Stimulated activated CD4-positive, alpha-beta T cell treated with anti-CD3 and anti-CD28 coated beads, Interleukin-2, amount 100 ng/mL, for 48 hours (primary cell): Measurements from ENCODE around the gene PRKCE.

Source experiments
- DNase-seq, 2 donors: peaks; one replicate each; pipeline ENCODE4 v3.0.0-alpha.2; 2020

Gene PRKCE

DNA sequence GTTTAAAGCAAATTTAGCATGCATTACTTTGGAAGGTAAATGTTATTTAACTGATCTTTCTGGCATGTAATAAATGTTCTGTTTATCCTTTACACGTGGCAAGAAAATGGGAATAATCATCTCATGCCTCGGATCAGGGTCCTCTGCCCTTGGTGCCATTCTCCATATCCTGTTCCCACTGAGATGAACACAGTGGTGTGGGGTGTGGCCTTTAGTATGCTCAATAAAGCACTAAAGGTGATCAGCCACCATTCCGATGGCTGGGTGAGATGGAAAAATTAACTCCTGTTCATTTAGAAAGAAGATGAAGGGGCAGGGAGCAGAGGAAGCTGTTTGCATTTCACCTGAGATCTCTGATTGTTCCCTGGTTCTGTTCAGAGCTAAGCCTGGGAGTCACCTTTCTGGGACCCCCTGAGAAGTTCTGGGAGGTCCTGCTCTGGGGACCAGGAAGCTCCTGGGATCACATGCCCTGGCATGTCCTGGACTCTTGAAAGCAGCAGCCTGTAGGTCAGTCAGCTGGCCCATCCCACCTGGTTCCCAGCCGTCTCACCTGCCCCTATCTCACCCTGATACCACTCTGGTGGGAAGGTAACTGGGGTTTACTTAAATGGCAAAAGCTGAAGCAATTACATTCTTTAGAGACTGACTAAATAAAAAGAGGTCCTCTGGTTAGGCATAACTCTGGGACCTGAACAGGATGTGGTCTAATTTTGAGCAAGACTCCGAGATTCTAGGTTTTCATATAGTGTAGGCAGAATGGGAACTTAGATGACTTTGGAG lies 356.8 kb downstream of the PRKCE start:
- no peak for DNase-seq

DNA sequence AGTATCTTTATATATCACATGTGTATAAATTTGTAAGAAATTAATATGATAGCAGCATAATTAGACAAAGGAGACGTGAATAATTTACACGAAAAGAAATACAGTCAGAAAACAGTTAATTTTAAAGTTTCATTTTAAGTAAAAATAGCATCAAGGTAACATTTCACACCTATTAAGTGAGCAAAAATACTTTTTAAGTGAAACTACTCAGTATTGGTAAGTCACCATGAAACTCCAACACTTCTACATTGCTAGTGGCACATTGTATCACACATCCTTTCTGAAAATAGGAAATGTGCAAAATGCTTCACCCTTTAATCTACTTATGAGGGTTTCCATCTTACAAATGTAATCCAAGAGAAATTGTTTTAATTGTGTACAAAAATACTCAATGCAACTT lies 357.8 kb downstream of the PRKCE start:
- DNase-seq = no peak

DNA sequence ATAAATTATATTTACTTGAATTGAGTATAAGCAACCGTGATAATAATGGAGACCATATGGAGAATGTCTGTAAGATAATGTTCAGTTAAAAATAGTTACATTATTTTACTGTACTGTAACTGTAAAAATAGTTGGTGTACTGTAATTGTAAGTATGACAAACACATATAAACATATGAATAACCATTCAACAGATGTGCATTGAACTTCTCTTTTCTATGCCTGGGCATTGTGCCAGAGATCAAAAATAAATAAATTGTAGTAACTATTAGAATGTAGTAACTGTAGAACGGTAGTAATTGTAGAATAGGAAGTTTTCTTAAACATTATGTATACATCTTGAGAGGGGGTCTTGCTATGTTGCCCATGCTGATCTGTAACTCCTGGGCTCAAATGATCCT lies 358.3 kb downstream of the PRKCE start:
- DNase-seq = no peak

DNA sequence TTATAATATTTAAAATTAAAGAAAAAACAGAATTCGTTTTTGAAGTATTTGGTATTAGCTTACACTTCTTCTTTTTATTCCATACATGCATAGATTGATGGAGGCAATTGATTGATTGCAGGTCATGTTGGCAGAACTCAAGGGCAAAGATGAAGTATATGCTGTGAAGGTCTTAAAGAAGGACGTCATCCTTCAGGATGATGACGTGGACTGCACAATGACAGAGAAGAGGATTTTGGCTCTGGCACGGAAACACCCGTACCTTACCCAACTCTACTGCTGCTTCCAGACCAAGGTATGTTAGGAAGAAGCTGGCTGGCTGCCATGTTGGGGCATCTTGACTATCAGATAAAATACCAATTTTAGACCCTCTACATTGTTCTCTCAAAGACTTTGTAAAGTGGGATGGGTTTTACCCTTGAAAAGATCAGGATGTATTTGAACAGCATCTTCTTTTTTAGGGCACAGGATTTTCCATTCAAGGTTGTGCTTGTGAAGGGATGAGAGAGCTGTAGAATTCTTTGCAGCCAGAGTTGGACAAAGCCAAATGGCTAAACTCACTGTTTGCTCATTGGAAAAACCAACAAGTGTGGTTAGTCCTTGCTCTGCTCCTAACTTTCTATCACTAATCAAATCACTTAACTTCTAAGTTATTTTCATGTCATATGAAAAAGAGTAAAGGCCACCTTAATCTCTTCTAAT lies 358.9 kb downstream of the PRKCE start:
- DNase-seq = no peak

GRCh38 chr2:46010925-46011490 lies 359.5 kb downstream of the PRKCE start:
- no peak for DNase-seq

GRCh38 chr2:46012618-46013240 lies 361.3 kb downstream of the PRKCE start:
- DNase-seq = no peak

- no peak for DNase-seq
Observed at GRCh38 chr2:46013726-46014125, 362.3 kb downstream of the PRKCE start.

DNA sequence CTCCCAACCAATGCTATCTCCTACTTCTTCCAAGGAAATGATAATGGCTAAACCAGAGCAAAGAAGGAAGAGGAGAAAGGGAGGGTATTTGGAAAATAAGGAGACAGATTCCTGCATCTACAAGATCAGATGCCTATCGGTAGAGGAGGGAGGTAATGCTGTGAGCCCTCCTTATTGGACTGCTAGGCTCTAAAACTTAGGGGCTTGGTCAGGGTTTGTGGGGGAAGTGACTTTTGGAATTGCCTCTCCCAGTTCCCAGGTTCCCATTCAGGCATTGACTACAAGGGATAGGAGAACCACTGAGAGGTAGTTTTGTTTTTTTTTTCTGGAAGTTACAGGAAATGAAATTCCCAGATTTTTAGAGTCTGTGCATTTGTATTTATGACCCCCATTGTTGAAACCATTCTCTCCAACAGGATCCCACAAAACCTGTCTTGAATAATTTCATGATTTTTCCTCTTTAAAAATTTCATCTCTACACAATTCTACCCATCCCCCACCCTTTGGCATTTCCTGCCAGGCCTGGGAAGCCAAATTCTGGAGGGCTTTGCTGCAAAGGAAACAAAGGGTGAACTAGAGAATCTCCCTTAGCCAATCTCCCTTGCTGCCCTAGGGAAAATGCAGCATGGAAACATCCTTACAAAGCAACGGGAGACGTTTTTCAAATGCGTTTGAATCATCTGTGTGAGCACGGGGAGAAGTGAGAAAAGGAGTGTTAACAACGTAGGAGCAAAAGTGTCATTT lies 363.6 kb downstream of the PRKCE start:
- no peak for DNase-seq

GRCh38 chr2:46015671-46016070 lies 364.2 kb downstream of the PRKCE start:
- no peak for DNase-seq

DNA sequence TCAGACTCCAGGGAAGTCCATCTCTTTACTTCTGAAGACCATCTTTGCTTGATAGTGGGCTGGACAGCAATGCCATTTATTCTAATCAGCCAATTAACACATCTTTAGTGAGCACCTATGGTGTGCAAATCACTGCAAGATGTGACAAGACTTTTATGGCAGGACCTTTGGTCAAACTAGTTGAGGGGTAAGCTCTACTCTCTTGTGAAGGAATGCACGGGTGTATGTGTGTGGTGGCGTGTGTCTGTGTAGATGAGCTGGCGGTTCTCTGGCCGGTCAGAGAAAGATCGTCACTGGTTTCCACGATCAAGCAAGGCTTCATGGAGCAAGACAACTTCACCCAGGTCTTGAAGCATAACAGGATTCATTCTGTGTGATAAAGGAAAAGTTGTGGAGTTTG lies 364.6 kb downstream of the PRKCE start:
- no peak for DNase-seq

DNA sequence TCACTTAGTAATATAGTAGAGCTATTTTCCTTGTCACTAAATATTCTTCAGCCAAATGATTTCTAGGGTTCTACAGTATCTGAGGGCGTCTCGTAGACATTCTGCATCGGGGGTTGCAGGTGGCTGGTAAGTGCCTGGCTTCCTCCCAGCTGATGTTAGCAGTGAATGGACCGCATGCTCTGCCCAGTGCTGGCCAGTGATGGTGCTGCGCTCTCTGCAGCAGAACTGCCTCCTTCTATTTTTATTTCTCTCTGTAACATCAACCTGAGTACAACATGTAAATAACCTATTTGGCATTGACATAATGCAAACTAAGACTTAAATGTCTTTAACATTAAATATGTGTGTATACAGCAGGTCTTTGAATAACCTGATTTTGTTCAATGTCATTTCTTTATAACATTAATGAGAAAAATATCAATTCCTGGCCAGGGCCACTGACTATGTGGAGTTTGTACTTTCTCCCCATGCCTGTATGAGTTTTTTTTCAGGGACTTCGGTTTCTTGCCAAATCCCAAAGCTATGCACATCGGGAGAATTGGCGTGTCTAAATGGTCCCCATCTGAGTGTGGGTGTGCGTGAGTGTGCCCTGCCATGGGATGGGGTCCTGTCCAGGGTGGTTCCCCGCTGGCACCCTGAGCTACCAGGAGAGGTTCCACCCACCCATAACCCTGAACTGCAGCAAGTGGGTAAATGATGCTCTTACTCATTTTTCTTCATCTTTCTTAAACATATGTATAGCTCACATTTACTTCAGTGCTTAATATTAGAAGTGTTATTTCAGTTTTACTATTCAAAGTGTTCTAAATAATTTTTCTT lies 367.5 kb downstream of the PRKCE start:
- DNase-seq = no peak

DNA sequence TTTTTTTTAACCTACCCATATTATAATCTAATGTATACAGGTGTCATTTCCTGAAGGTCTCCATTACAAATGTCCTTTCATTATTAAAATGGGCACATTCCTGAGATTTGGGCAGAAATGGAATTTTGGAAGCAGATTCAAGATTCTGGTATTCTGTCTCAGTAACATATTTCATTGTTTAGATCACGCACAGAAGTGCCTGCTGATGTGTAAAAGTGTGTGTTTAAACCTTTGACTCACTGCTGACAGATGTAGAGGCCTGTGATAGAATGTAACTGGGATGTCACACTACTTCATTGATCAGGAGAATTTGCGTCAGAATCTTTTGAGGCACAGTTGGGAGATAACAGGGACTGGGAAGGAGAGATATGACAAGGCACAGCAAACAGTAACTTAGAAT lies 368.9 kb downstream of the PRKCE start:
- DNase-seq = no peak

GRCh38 chr2:46023165-46023854 lies 371.8 kb downstream of the PRKCE start:
- DNase-seq = no peak

- DNase-seq = no peak
Observed at GRCh38 chr2:46024146-46024779, 372.8 kb downstream of the PRKCE start.

- DNase-seq = no peak
Observed at GRCh38 chr2:46025081-46025480, 373.6 kb downstream of the PRKCE start.

DNA sequence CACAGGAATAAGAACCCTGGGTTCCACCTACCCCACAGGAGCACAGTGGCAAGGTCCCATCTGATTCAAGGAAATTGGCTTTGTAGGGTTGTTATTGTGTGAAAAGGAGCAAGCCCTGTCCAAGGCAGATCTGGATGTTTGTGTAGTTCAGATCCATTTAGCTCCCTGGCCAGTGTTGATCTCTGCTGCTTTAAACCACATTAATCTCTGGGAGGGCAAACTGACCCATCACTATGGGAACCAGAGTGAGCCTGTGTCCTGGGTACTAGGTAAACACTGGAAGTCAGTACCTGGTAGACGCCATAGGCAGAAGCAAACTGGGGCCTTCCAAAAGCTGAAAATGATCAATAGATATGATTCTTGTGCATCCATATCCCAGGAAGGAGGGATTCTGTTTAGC lies 374.2 kb downstream of the PRKCE start:
- no peak for DNase-seq

GRCh38 chr2:46026431-46026830 lies 375.0 kb downstream of the PRKCE start:
- no peak for DNase-seq

DNA sequence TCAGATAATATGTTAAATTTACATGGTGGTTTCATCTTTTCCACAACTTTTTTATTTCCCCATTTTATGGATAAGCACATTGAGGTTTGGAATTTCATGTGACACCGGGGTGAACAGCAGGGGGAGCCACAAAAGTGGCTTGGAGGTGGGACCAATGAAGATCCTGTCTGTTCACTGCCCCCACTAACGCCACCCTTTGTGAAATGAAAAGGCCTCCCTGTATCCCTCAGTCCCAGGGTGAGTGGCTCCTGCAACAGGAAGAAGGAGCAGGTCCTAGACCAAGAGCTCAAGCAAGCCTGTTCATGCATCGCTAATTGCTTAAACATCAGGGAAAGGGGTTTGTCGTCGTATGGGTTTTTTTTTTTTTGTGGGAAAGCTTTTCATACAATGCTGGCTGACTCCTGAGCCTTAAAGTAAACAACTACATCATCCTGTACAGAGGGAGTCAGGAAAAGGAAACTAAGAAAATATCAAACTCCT lies 377.9 kb downstream of the PRKCE start:
- no peak for DNase-seq

DNA sequence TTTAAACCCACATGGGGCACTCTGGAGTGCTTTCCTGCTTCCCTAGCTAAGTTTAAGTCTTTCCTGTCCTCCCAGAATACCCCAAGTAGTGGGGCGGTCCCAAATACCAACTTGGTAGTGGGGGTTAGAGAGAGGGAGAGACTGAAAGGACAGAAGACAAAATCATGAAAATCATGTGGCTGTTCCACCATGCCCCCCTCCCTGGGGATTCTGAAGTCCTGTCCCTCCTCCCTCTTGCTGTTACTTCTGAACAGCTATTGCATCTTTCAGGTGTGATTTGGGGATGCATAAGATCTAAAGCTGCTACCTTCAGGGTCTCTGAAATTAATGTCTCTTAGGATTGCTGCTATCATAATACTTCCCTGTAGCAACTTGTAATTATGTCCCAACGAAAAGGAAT lies 378.9 kb downstream of the PRKCE start:
- no peak for DNase-seq

- no peak for DNase-seq
Observed at GRCh38 chr2:46032161-46032813, 380.8 kb downstream of the PRKCE start.
